ENCODE results near the gene PPDPF. TPM values are rescaled to one million over a fixed set of nuclear protein-coding genes. Genes with fewer than 3 reads are reported as not detected.

Gene PPDPF
- polyA plus RNA-seq, 1 donor (not counting 4 experiments of a cell fraction or from before 2014, with no cell fraction given): 8.8 TPM

GRCh38 chr20:63549679-63550282 lies 29.2 kb downstream of the PPDPF start:
- H3K4me3 ChIP-seq (ENCODE audit: control insufficient read depth in 2 of 3, extremely low read depth in 1 of 3, insufficient read depth in 2 of 3, low read depth in 1 of 3, low read length in 3 of 3): no peak overlapping the region
- no peak overlapping the region for H3K9ac ChIP-seq (ENCODE audit: control insufficient read depth, extremely low read depth, insufficient read depth, low read length)
- H3K36me3 ChIP-seq (ENCODE audit: control insufficient read depth in 2 of 2, extremely low read depth in 1 of 2, insufficient read depth in 2 of 2, low read length in 2 of 2): no peaks in the 10 kb centered on the region
- H3K4me2 ChIP-seq (ENCODE audit: control insufficient read depth, extremely low read depth, insufficient read depth, low read depth, low read length): no peak overlapping the region
- dilution Hi-C loops (cut with MboI; ENCODE audit: extremely low pct_ligation_motif_present, low sequenced_read_pairs): no loop called here
- no peaks in the 10 kb centered on the region for H3K9me3 ChIP-seq (ENCODE audit: control insufficient read depth, low read depth, low read length)
- H3K27me3 ChIP-seq (ENCODE audit: control insufficient read depth, extremely low read depth, insufficient read depth, low read length): peaks cover 3% of the 10 kb centered on the region
- DNase-seq (ENCODE audit: low read depth, low spot score) (no peak), FAIRE-seq (no peak)
- H3K79me2 ChIP-seq (ENCODE audit: control insufficient read depth, insufficient read depth, low read length): no peaks in the 10 kb centered on the region
- H4K20me1 ChIP-seq (ENCODE audit: control insufficient read depth, extremely low read depth, insufficient read depth, low read length): no peaks in the 10 kb centered on the region
- no peak overlapping the region for H3K27ac ChIP-seq (ENCODE audit: control insufficient read depth, insufficient read depth, low read length)
- TF ChIP-seq EZH2 (IDR thresholded peaks at IDR 0.05; ENCODE audit: low read length) (no peak), CTCF (optimal IDR thresholded peaks at IDR 0.05 in 1 of 3, IDR thresholded peaks at IDR 0.05 in 1 of 3, conservative IDR thresholded peaks at IDR 0.05 in 1 of 3; ENCODE audit: extremely low read depth in 1 of 3, insufficient read depth in 2 of 3, low read length in 3 of 3) (no peak)
- no peaks in the 10 kb centered on the region for H3K9me1 ChIP-seq (ENCODE audit: control insufficient read depth, extremely low read depth, insufficient read depth, low read length)
- H2AFZ ChIP-seq (ENCODE audit: control insufficient read depth, low read length): no peak overlapping the region
- peaks cover 30% of the 10 kb centered on the region for H3K4me1 ChIP-seq (ENCODE audit: control insufficient read depth, extremely low read depth, insufficient read depth, low read length)

DNA sequence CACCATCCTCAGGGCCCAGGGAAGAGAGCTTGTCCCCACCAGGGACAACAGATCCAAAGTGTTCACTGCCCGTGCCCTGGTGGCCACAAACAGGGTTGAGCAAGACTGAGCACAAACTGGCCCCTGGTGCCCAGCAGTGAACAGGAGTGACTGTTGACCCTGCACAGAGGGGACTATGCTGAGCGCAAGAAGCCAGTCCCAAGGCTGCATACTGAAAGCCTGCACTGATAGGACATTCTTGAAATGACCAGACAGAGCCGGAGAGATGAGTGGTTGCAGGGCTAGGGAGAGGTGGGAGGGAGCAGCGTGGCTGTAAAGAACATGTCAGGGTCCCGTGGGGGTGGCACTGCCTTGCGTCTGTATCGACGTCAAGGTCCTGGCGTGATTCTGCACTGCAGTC lies 30.5 kb downstream of the PPDPF start:
- Histone ChIP-seq H3K9ac (ENCODE audit: control insufficient read depth, extremely low read depth, insufficient read depth, low read length) (no peak overlapping the region), H3K27me3 (ENCODE audit: control insufficient read depth, extremely low read depth, insufficient read depth, low read length) (peaks cover 3% of the 10 kb centered on the region), H4K20me1 (ENCODE audit: control insufficient read depth, extremely low read depth, insufficient read depth, low read length) (no peaks in the 10 kb centered on the region), H3K27ac (ENCODE audit: control insufficient read depth, insufficient read depth, low read length) (no peak overlapping the region), H3K9me3 (ENCODE audit: control insufficient read depth, low read depth, low read length) (no peaks in the 10 kb centered on the region), H3K9me1 (ENCODE audit: control insufficient read depth, extremely low read depth, insufficient read depth, low read length) (no peaks in the 10 kb centered on the region), H2AFZ (ENCODE audit: control insufficient read depth, low read length) (no peak overlapping the region), H3K4me2 (ENCODE audit: control insufficient read depth, extremely low read depth, insufficient read depth, low read depth, low read length) (no peak overlapping the region), H3K4me3 (ENCODE audit: control insufficient read depth in 2 of 3, extremely low read depth in 1 of 3, insufficient read depth in 2 of 3, low read depth in 1 of 3, low read length in 3 of 3) (no peak overlapping the region), H3K4me1 (ENCODE audit: control insufficient read depth, extremely low read depth, insufficient read depth, low read length) (peaks cover 17% of the 10 kb centered on the region), H3K36me3 (ENCODE audit: control insufficient read depth in 2 of 2, extremely low read depth in 1 of 2, insufficient read depth in 2 of 2, low read length in 2 of 2) (peaks cover 0 to 1% of the 10 kb centered on the region in 2 experiments), H3K79me2 (ENCODE audit: control insufficient read depth, insufficient read depth, low read length) (no peaks in the 10 kb centered on the region)
- dilution Hi-C loops (cut with MboI; ENCODE audit: extremely low pct_ligation_motif_present, low sequenced_read_pairs): no loop called here
- DNase-seq (ENCODE audit: low read depth, low spot score) (no peak), FAIRE-seq (no peak)
- TF ChIP-seq EZH2 (IDR thresholded peaks at IDR 0.05; ENCODE audit: low read length) (no peak), CTCF (optimal IDR thresholded peaks at IDR 0.05 in 1 of 3, IDR thresholded peaks at IDR 0.05 in 1 of 3, conservative IDR thresholded peaks at IDR 0.05 in 1 of 3; ENCODE audit: extremely low read depth in 1 of 3, insufficient read depth in 2 of 3, low read length in 3 of 3) (no peak)
